HUES48 (cell line): ENCODE measurements around the gene EVI5.
"Not testable (repeated sequence)": the region's sequence is repeated elsewhere in the genome, so short reads cannot be mapped to it uniquely, and the experiment has no call there.

Experiments used
- H3K27ac ChIP-seq: one replicate; pipeline ENCODE4 v1.7.0; 2013; ENCODE audit warnings: low read depth, low read length, inconsistent platforms
- H3K27me3 ChIP-seq: 2 replicates; pipeline ENCODE4 v1.6.1; 2013; ENCODE audit warnings: mild to moderate bottlenecking, low read length; ENCODE audit not compliant: control insufficient read depth, insufficient read depth
- H3K36me3 ChIP-seq: 2 replicates; pipeline ENCODE4 v1.6.1; 2013; ENCODE audit warnings: low read length; ENCODE audit not compliant: control insufficient read depth, insufficient read depth
- H3K4me1 ChIP-seq: 2 replicates; pipeline ENCODE4 v1.6.1; 2013; ENCODE audit warnings: mild to moderate bottlenecking, low read length; ENCODE audit not compliant: control insufficient read depth, insufficient read depth
- H3K4me3 ChIP-seq: 2 replicates; pipeline ENCODE4 v1.5.1; 2013; ENCODE audit warnings: mild to moderate bottlenecking, low read depth, low read length
- H3K9ac ChIP-seq: 2 replicates; pipeline ENCODE4 v1.6.1; 2013; ENCODE audit warnings: mild to moderate bottlenecking, low read depth, low read length, moderate library complexity
- H3K9me3 ChIP-seq: 2 replicates; pipeline ENCODE4 v1.6.1; 2013; ENCODE audit warnings: low read length; ENCODE audit not compliant: control insufficient read depth, insufficient read depth

Gene EVI5

DNA sequence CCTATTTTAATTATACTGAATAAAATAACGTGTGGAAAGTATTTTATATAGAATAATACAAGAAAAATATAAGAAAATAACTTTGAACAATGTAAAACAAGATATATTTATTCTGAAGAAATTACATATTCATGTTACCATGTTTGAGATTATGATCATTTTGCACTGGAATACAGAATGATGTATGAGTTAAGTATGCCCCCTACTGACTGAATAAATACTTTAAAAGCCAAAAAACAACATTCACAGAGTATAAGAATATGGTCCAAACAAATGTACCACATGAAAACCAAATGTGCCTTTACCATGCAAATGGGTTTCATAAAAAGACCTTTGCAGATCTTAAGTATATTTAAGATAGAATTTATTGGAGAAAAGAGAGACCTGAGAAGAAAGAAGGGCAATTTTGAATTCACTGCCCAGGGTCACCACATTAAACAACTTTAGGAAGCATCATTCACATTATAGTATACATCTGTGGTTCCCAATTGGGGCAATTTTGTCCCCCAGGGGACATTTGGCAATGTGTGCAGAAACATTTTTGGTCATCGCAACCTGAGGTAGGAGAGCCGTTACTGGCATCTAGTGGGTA, 161.6 kb downstream of the EVI5 start:
- no peaks in the 10 kb centered on the region for H3K9me3 ChIP-seq
- H3K27me3 ChIP-seq: no peaks in the 10 kb centered on the region
- no peak overlapping the region for H3K4me3 ChIP-seq
- 0 out of 2 replicates have a peak, but pooled peaks cover 5% of the 10 kb centered on the region for H3K36me3 ChIP-seq
- H3K9ac ChIP-seq: no peak overlapping the region
- no peak overlapping the region for H3K27ac ChIP-seq
- H3K4me1 ChIP-seq: no peaks in the 10 kb centered on the region

- H3K9me3 ChIP-seq: no peaks in the 10 kb centered on the region
- no peaks in the 10 kb centered on the region for H3K27me3 ChIP-seq
- H3K4me1 ChIP-seq: no peaks in the 10 kb centered on the region
- no peak overlapping the region for H3K27ac ChIP-seq
- no peak overlapping the region for H3K4me3 ChIP-seq
- 0 out of 2 replicates have a peak, but pooled peaks cover 5% of the 10 kb centered on the region for H3K36me3 ChIP-seq
- no peak overlapping the region for H3K9ac ChIP-seq
Measured at GRCh38 chr1:92619466-92620189, 165.3 kb downstream of the EVI5 start.

DNA sequence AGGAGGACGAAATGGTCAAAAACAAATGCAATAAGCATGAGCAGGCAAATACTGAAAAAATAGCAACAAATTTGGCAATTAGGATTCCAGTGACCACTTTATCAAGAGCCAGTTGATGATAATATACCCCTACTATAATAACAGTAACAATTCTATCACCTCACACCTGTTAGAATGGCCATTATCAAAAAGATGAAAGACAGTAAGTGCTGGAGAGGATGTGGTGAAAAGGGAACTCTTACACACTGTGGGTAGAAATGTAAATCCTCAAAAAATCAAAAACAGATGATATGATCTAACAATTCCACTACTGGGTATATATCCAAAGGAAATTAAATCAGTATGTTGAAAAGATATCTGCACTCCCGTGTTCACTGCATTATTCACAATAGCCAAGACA, 183.9 kb downstream of the EVI5 start:
- H3K27ac ChIP-seq: no peak overlapping the region
- no peaks in the 10 kb centered on the region for H3K27me3 ChIP-seq
- H3K9me3 ChIP-seq: no peaks in the 10 kb centered on the region
- no peak overlapping the region for H3K4me3 ChIP-seq
- no peaks in the 10 kb centered on the region for H3K36me3 ChIP-seq
- H3K9ac ChIP-seq: no peak overlapping the region
- H3K4me1 ChIP-seq: no peaks in the 10 kb centered on the region

DNA sequence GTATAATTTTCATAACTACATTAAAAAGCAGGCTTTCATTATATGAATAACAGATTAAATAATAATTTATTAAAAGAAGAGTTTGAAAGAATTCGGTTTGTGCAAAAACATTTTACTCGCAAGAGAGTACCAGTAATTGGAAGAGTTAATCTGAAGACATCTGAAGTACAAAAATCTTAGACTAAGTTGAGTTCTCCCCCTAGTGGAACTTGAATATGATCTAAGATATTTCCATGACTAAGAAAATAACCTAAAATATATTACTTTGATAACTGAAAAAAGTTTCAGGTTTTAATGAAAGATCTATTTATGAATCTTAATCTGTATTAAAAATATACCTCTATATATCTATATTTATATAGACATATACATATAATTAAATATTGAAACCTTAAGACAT, 185.7 kb downstream of the EVI5 start:
- Histone ChIP-seq H3K27me3 (no peaks in the 10 kb centered on the region), H3K9ac (no peak overlapping the region), H3K9me3 (no peaks in the 10 kb centered on the region), H3K27ac (no peak overlapping the region), H3K36me3 (no peaks in the 10 kb centered on the region), H3K4me1 (no peaks in the 10 kb centered on the region), H3K4me3 (no peak overlapping the region)

GRCh38 chr1:92589361-92589760, 195.5 kb downstream of the EVI5 start:
- H3K36me3 ChIP-seq, H3K9ac ChIP-seq, H3K4me1 ChIP-seq, H3K27ac ChIP-seq, H3K27me3 ChIP-seq, H3K4me3 ChIP-seq, H3K9me3 ChIP-seq: not testable (repeated sequence)

GRCh38 chr1:92587445-92587844, 197.5 kb downstream of the EVI5 start:
- Histone ChIP-seq H3K27me3 (no peaks in the 10 kb centered on the region), H3K9me3 (peaks cover 7% of the 10 kb centered on the region), H3K4me1 (no peaks in the 10 kb centered on the region), H3K36me3 (no peaks in the 10 kb centered on the region), H3K27ac (no peak overlapping the region), H3K9ac (no peak overlapping the region), H3K4me3 (no peak overlapping the region)

DNA sequence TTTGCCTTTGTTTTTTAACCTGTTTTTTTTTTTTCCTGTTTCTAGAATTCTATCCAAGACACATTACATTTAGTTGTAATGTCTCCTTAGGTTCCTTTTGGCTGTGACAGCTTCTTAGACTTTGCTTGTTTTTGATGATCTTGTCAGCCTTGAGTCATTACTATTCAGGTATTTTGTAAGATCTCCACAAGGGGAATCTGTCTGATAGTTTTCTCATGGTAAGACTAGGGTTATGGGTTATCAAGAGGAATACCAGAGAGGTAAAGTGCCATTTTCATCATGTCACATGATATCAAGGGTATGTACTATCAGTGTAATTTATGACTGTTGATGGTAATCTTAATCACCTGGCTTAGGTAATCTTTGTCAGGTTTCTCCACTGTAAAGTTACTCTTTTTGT, 199.1 kb downstream of the EVI5 start:
- Histone ChIP-seq H3K27me3 (no peaks in the 10 kb centered on the region), H3K4me3 (no peak overlapping the region), H3K36me3 (no peaks in the 10 kb centered on the region), H3K27ac (no peak overlapping the region), H3K9ac (no peak overlapping the region), H3K4me1 (no peaks in the 10 kb centered on the region), H3K9me3 (peaks cover 7% of the 10 kb centered on the region)

DNA sequence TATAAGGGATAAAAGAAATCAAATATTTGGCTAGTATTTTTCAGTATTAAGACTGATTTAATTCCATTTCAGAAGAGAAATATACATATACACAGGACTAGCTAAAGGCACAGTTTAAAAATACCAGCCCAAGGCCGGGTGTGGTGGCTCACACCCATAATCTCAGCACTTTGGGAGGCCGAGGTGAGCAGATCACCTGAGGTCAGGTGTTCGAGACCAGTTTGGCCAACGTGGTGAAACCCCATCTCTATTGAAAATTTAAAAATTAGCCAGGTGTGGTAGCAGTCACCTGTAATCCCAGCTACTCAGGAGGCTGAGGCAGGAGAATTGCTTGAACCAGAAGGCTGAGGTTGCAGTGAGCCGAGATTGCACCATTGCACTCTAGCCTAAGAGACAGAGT, 200.1 kb downstream of the EVI5 start:
- not testable (repeated sequence) for H3K4me3 ChIP-seq, H3K9ac ChIP-seq, H3K4me1 ChIP-seq, H3K27me3 ChIP-seq, H3K27ac ChIP-seq, H3K9me3 ChIP-seq, H3K36me3 ChIP-seq

- Histone ChIP-seq H3K36me3 (no peaks in the 10 kb centered on the region), H3K27ac (no peak overlapping the region), H3K9ac (no peak overlapping the region), H3K4me3 (no peak overlapping the region), H3K9me3 (peaks cover 6% of the 10 kb centered on the region), H3K4me1 (no peaks in the 10 kb centered on the region), H3K27me3 (no peaks in the 10 kb centered on the region)
Measured at GRCh38 chr1:92583821-92584760, 200.8 kb downstream of the EVI5 start.

- Histone ChIP-seq H3K9me3 (no peaks in the 10 kb centered on the region), H3K4me1 (no peaks in the 10 kb centered on the region), H3K27ac (no peak overlapping the region)
Measured at GRCh38 chr1:92577261-92577895, 207.5 kb downstream of the EVI5 start.

More at GRCh38 chr1:92577261-92577895, 207.5 kb downstream of the EVI5 start:
- Histone ChIP-seq H3K36me3 (no peaks in the 10 kb centered on the region), H3K9ac (no peak overlapping the region), H3K4me3 (no peak overlapping the region), H3K27me3 (no peaks in the 10 kb centered on the region)
